ENCODE measurements around the gene CRYBG3. TPM values are rescaled to one million over a fixed set of nuclear protein-coding genes. Genes with fewer than 3 reads are reported as not detected.

CRYBG3 gene
- total and polyA plus RNA-seq, 2 donors (not counting 1 experiment from before 2014, with no cell fraction given) = 8.7 to 29.9 TPM

GRCh38 chr3:97838393-97838792 lies 16.6 kb downstream of the CRYBG3 start:
- TF ChIP-seq, protein P1, sequence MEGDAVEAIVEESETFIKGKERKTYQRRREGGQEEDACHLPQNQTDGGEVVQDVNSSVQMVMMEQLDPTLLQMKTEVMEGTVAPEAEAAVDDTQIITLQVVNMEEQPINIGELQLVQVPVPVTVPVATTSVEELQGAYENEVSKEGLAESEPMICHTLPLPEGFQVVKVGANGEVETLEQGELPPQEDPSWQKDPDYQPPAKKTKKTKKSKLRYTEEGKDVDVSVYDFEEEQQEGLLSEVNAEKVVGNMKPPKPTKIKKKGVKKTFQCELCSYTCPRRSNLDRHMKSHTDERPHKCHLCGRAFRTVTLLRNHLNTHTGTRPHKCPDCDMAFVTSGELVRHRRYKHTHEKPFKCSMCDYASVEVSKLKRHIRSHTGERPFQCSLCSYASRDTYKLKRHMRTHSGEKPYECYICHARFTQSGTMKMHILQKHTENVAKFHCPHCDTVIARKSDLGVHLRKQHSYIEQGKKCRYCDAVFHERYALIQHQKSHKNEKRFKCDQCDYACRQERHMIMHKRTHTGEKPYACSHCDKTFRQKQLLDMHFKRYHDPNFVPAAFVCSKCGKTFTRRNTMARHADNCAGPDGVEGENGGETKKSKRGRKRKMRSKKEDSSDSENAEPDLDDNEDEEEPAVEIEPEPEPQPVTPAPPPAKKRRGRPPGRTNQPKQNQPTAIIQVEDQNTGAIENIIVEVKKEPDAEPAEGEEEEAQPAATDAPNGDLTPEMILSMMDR (conservative IDR thresholded peaks at IDR 0.05 in 1 of 2, IDR thresholded peaks at IDR 0.05 in 1 of 2; ENCODE audit: low read depth in 1 of 2, low read length in 2 of 2) = no peak
- TF ChIP-seq EZH2 (IDR thresholded peaks at IDR 0.05; ENCODE audit: low read length, missing control alignments) = no peak
- no peaks in the 10 kb centered on the region for H3K4me1 ChIP-seq (ENCODE audit: control insufficient read depth, extremely low read depth, insufficient read depth, low read length)
- no peak for DNase-seq (ENCODE audit: low read depth in 2 of 2)
- H3K27me3 ChIP-seq (ENCODE audit: control insufficient read depth, insufficient read depth, low read length) = no peaks in the 10 kb centered on the region
- no peak overlapping the region for H2AFZ ChIP-seq (ENCODE audit: low read length)
- H3K27ac ChIP-seq (ENCODE audit: insufficient read depth, low read length) = no peak overlapping the region
- no peaks in the 10 kb centered on the region for H3K9me3 ChIP-seq (ENCODE audit: control insufficient read depth, insufficient read depth, low read depth, low read length)
- no peaks in the 10 kb centered on the region for H4K20me1 ChIP-seq (ENCODE audit: control insufficient read depth, extremely low read depth, insufficient read depth, low read length)
- H3K79me2 ChIP-seq (ENCODE audit: control insufficient read depth, insufficient read depth, low read length) = no peaks in the 10 kb centered on the region
- no peaks in the 10 kb centered on the region for H3K36me3 ChIP-seq (ENCODE audit: control insufficient read depth, insufficient read depth, low read length)
- no peak overlapping the region for H3K4me2 ChIP-seq (ENCODE audit: extremely low read depth, insufficient read depth, low read length)
- H3K4me3 ChIP-seq (replicated peaks in 1 of 4; ENCODE audit: control extremely low read depth in 1 of 4, insufficient read depth in 1 of 4, low read depth in 3 of 4, low read length in 4 of 4) = no peak overlapping the region
- H3K9ac ChIP-seq (ENCODE audit: insufficient read depth, low read length) = no peak overlapping the region

GRCh38 chr3:97839944-97840343 lies 18.1 kb downstream of the CRYBG3 start:
- no peaks in the 10 kb centered on the region for H3K36me3 ChIP-seq (ENCODE audit: control insufficient read depth, insufficient read depth, low read length)
- H3K4me1 ChIP-seq (ENCODE audit: control insufficient read depth, extremely low read depth, insufficient read depth, low read length) = no peaks in the 10 kb centered on the region
- no peaks in the 10 kb centered on the region for H3K27me3 ChIP-seq (ENCODE audit: control insufficient read depth, insufficient read depth, low read length)
- no peak for TF ChIP-seq EZH2 (IDR thresholded peaks at IDR 0.05; ENCODE audit: low read length, missing control alignments)
- TF ChIP-seq, protein P1 (conservative IDR thresholded peaks at IDR 0.05 in 1 of 2, IDR thresholded peaks at IDR 0.05 in 1 of 2; ENCODE audit: low read depth in 1 of 2, low read length in 2 of 2) = no peak
- H3K4me3 ChIP-seq (replicated peaks in 1 of 4; ENCODE audit: control extremely low read depth in 1 of 4, insufficient read depth in 1 of 4, low read depth in 3 of 4, low read length in 4 of 4) = no peak overlapping the region
- no peak for DNase-seq (ENCODE audit: low read depth in 2 of 2)
- H3K9ac ChIP-seq (ENCODE audit: insufficient read depth, low read length) = no peak overlapping the region
- no peaks in the 10 kb centered on the region for H3K9me3 ChIP-seq (ENCODE audit: control insufficient read depth, insufficient read depth, low read depth, low read length)
- H3K27ac ChIP-seq (ENCODE audit: insufficient read depth, low read length) = no peak overlapping the region
- no peaks in the 10 kb centered on the region for H3K79me2 ChIP-seq (ENCODE audit: control insufficient read depth, insufficient read depth, low read length)
- no peaks in the 10 kb centered on the region for H4K20me1 ChIP-seq (ENCODE audit: control insufficient read depth, extremely low read depth, insufficient read depth, low read length)
- no peak overlapping the region for H2AFZ ChIP-seq (ENCODE audit: low read length)
- no peak overlapping the region for H3K4me2 ChIP-seq (ENCODE audit: extremely low read depth, insufficient read depth, low read length)

DNA sequence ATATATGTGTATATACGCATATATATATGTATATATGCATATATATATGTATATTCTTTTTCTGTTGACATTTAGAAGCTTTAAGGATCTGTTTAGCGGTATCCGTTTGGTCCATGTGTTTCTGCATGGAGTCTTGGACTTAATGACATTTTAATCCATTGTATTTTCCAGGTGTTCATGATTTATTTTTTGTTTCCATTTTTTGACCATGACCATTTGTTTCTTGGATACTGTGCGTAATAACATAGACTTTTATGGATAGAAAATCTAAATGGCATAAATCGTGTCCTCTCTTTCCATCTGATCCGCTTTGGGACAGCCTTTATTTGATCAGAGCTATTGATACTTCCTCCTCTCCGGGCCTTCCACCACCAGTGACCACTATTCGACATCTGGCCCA lies 19.5 kb downstream of the CRYBG3 start:
- H3K9ac ChIP-seq (ENCODE audit: insufficient read depth, low read length) = no peak overlapping the region
- no peaks in the 10 kb centered on the region for H4K20me1 ChIP-seq (ENCODE audit: control insufficient read depth, extremely low read depth, insufficient read depth, low read length)
- no peaks in the 10 kb centered on the region for H3K36me3 ChIP-seq (ENCODE audit: control insufficient read depth, insufficient read depth, low read length)
- no peak overlapping the region for H3K4me3 ChIP-seq (replicated peaks in 1 of 4; ENCODE audit: control extremely low read depth in 1 of 4, insufficient read depth in 1 of 4, low read depth in 3 of 4, low read length in 4 of 4)
- no peak overlapping the region for H2AFZ ChIP-seq (ENCODE audit: low read length)
- no peak overlapping the region for H3K4me2 ChIP-seq (ENCODE audit: extremely low read depth, insufficient read depth, low read length)
- no peaks in the 10 kb centered on the region for H3K4me1 ChIP-seq (ENCODE audit: control insufficient read depth, extremely low read depth, insufficient read depth, low read length)
- H3K27me3 ChIP-seq (ENCODE audit: control insufficient read depth, insufficient read depth, low read length) = no peaks in the 10 kb centered on the region
- H3K27ac ChIP-seq (ENCODE audit: insufficient read depth, low read length) = no peak overlapping the region
- H3K9me3 ChIP-seq (ENCODE audit: control insufficient read depth, insufficient read depth, low read depth, low read length) = no peaks in the 10 kb centered on the region
- TF ChIP-seq EZH2 (IDR thresholded peaks at IDR 0.05; ENCODE audit: low read length, missing control alignments) = no peak
- TF ChIP-seq, protein P1 (conservative IDR thresholded peaks at IDR 0.05 in 1 of 2, IDR thresholded peaks at IDR 0.05 in 1 of 2; ENCODE audit: low read depth in 1 of 2, low read length in 2 of 2) = no peak
- H3K79me2 ChIP-seq (ENCODE audit: control insufficient read depth, insufficient read depth, low read length) = no peaks in the 10 kb centered on the region
- DNase-seq (ENCODE audit: low read depth in 2 of 2) = no peak

Data from fibroblast of lung (primary cell).